ENCODE results near the gene ZNF608.

DNA sequence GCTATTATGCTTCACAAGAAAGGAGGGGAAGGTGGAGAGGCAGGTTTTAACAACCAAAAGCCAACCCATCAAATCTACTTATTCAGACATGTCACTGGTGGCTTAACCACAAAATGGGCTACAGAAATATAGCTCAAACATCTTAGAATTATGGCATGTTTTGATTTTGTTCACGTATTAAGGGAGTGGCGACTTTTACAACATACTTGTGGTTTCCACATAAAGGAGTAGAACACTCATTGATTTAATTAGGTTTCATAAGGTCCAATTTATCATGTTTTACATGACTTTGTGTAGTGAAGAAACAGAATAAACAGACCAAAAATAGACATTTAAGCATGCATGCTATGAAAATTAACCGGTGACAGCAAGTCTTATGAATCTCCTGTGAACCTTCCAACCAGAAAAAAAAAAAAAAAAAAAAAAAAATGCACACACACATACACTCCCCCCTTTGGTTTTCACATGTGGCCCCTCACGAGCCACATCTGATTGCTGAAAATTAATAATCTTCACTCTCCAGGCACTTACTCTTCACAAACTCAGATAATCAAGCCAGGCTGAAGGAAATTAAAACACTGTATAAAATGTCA, 5.4 kb downstream of the ZNF608 start:
- TF ChIP-seq, protein P1, sequence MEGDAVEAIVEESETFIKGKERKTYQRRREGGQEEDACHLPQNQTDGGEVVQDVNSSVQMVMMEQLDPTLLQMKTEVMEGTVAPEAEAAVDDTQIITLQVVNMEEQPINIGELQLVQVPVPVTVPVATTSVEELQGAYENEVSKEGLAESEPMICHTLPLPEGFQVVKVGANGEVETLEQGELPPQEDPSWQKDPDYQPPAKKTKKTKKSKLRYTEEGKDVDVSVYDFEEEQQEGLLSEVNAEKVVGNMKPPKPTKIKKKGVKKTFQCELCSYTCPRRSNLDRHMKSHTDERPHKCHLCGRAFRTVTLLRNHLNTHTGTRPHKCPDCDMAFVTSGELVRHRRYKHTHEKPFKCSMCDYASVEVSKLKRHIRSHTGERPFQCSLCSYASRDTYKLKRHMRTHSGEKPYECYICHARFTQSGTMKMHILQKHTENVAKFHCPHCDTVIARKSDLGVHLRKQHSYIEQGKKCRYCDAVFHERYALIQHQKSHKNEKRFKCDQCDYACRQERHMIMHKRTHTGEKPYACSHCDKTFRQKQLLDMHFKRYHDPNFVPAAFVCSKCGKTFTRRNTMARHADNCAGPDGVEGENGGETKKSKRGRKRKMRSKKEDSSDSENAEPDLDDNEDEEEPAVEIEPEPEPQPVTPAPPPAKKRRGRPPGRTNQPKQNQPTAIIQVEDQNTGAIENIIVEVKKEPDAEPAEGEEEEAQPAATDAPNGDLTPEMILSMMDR (IDR thresholded peaks at IDR 0.05 in 2 of 3, conservative IDR thresholded peaks at IDR 0.05 in 1 of 3; ENCODE audit: borderline replicate concordance in 1 of 3, insufficient read depth in 1 of 3, low read depth in 2 of 3, low read length in 2 of 3), result no peak
- TF ChIP-seq, protein P2, sequence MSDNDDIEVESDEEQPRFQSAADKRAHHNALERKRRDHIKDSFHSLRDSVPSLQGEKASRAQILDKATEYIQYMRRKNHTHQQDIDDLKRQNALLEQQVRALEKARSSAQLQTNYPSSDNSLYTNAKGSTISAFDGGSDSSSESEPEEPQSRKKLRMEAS (IDR thresholded peaks at IDR 0.05), result no peak; the same call in 1 of the 2 replicates
- TF ChIP-seq POLR2A (IDR thresholded peaks at IDR 0.05; ENCODE audit: borderline replicate concordance, extremely low read depth, insufficient read depth, insufficient read length), result no peak
- TF ChIP-seq POLR2AphosphoS5 (IDR thresholded peaks at IDR 0.05; ENCODE audit: low read depth, low read length), result no peak
- TF ChIP-seq YY1 (IDR thresholded peaks at IDR 0.05; ENCODE audit: extremely low read depth, insufficient replicate concordance, low read depth, low read length), result no peak
- TF ChIP-seq, protein P3, sequence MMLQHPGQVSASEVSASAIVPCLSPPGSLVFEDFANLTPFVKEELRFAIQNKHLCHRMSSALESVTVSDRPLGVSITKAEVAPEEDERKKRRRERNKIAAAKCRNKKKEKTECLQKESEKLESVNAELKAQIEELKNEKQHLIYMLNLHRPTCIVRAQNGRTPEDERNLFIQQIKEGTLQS (IDR thresholded peaks at IDR 0.05), result no peak
- TF ChIP-seq SIN3A (IDR thresholded peaks at IDR 0.05; ENCODE audit: low read depth), result peak; percentile 35; the same call in 1 of the 2 replicates
- TF ChIP-seq, protein P4, sequence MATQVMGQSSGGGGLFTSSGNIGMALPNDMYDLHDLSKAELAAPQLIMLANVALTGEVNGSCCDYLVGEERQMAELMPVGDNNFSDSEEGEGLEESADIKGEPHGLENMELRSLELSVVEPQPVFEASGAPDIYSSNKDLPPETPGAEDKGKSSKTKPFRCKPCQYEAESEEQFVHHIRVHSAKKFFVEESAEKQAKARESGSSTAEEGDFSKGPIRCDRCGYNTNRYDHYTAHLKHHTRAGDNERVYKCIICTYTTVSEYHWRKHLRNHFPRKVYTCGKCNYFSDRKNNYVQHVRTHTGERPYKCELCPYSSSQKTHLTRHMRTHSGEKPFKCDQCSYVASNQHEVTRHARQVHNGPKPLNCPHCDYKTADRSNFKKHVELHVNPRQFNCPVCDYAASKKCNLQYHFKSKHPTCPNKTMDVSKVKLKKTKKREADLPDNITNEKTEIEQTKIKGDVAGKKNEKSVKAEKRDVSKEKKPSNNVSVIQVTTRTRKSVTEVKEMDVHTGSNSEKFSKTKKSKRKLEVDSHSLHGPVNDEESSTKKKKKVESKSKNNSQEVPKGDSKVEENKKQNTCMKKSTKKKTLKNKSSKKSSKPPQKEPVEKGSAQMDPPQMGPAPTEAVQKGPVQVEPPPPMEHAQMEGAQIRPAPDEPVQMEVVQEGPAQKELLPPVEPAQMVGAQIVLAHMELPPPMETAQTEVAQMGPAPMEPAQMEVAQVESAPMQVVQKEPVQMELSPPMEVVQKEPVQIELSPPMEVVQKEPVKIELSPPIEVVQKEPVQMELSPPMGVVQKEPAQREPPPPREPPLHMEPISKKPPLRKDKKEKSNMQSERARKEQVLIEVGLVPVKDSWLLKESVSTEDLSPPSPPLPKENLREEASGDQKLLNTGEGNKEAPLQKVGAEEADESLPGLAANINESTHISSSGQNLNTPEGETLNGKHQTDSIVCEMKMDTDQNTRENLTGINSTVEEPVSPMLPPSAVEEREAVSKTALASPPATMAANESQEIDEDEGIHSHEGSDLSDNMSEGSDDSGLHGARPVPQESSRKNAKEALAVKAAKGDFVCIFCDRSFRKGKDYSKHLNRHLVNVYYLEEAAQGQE (IDR thresholded peaks at IDR 0.05; ENCODE audit: low read depth), result no peak
- no peak for TF ChIP-seq EZH2phosphoT487 (IDR thresholded peaks at IDR 0.05; ENCODE audit: borderline replicate concordance)
- TF ChIP-seq CEBPB (IDR thresholded peaks at IDR 0.05; ENCODE audit: low read depth), result 0 out of 2 replicates have a peak, but pooled peaks have one; percentile 39
- no peak for TF ChIP-seq TCF7L2 (IDR thresholded peaks at IDR 0.05; ENCODE audit: borderline replicate concordance, extremely low read depth, insufficient read depth, insufficient read length)
- no peak for TF ChIP-seq ELF1 (IDR thresholded peaks at IDR 0.05; ENCODE audit: borderline replicate concordance, low read depth)

Measured in HCT116 (cell line).